Measurements from ENCODE around the gene MYB. TPM values are rescaled to one million over a fixed set of nuclear protein-coding genes. Genes with fewer than 3 reads are reported as not detected.

The MYB gene
- total RNA-seq, result 2.0 TPM
- long read RNA-seq, partial matches to known transcripts, result 0 of 1 reads
- long read RNA-seq, other reads (novel, unspliced or antisense), result 0 of 1 reads

DNA sequence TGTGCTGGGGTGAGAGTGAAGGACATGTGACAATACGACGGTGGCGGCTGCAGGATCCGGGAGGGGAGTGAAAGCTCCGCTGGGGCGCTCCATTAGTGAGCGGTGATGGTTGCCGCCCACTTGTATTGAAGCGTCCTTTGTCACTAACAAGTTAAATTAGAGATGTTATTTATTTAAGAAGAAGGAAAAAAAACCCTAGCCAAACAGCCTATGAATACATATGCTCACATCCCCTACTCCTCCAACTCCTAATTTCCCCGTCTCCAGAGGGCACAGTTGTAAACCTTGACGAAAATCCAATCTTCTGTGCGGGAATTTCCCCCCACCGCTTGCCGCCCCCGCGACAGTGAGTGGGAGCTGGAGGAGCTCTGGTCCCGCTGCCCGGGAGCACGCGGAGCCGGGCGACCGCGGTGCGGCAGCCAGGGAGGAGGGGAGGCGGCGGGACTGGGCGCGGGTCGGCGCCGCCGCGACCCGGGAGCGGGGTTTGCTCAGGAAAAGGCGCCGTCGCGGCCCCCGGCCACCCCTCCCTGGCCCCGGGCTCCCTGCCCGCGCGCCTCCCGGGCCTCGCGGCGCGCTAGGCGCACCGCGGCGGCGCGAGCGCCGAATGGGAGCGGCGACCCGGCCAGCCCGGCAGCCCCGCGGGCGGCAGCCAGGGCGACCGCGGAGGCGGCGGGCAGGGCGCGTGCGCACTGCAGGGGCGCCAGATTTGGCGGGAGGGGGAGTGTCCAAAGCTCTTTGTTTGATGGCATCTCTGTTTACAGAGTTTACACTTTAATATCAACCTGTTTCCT is at the start of gene MYB:
Gene MYB, plus strand, starts transcription at position 767 of the 791 bp plus-strand sequence. CDS start 206 bp downstream, outside the sequence.
- H3K27ac ChIP-seq, result no peak within 1 kb of the TSS
- intact Hi-C loops (cut with DNase I), result no loop called here

DNA sequence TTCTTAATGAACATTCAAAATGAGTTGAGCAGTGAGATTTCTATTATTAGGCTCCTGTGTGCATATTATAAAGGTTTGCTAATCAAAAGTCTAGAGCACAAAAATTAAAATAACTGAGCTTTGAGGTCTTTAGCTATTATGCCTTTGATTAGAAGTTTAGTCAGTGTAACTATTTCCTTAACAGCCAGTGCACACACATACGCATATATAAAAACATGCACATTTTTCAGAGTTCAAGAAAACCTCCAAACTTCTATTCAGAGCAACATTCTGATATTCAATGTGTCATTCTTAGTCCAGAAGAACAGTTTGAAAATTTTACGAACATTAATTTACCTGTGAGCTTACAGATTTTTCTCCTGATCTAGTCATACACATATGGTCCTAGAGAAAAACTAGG is 48.3 kb upstream of the MYB start:
- Histone ChIP-seq H3K27ac (no peak overlapping the region), H3K9me3 (no peaks in the 10 kb centered on the region), H3K36me3 (no peaks in the 10 kb centered on the region), H3K4me1 (no peaks in the 10 kb centered on the region), H3K4me3 (no peak overlapping the region), H3K27me3 (no peaks in the 10 kb centered on the region)
- TF ChIP-seq, protein P1, sequence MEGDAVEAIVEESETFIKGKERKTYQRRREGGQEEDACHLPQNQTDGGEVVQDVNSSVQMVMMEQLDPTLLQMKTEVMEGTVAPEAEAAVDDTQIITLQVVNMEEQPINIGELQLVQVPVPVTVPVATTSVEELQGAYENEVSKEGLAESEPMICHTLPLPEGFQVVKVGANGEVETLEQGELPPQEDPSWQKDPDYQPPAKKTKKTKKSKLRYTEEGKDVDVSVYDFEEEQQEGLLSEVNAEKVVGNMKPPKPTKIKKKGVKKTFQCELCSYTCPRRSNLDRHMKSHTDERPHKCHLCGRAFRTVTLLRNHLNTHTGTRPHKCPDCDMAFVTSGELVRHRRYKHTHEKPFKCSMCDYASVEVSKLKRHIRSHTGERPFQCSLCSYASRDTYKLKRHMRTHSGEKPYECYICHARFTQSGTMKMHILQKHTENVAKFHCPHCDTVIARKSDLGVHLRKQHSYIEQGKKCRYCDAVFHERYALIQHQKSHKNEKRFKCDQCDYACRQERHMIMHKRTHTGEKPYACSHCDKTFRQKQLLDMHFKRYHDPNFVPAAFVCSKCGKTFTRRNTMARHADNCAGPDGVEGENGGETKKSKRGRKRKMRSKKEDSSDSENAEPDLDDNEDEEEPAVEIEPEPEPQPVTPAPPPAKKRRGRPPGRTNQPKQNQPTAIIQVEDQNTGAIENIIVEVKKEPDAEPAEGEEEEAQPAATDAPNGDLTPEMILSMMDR (IDR thresholded peaks at IDR 0.05), result no peak
- intact Hi-C loops (cut with DNase I), result no loop called here
- no peak for DNase-seq
- no peak for ATAC-seq

More for the DNA sequence above, at the start of gene MYB:
- DNase-seq (peak; percentile 80), ATAC-seq (peak; percentile 78)
- Histone ChIP-seq H3K4me3 (peak within 1 kb of the TSS; percentile 63), H3K27me3 (peaks cover 31% of the 10 kb centered on the region), H3K4me1 (peaks cover 25% of the 10 kb centered on the region), H3K36me3 (no peaks in the 10 kb centered on the region), H3K9me3 (no peaks in the 10 kb centered on the region)
- TF ChIP-seq, protein P1 (IDR thresholded peaks at IDR 0.05), result no peak

- ATAC-seq (no peak), DNase-seq (no peak)
- TF ChIP-seq, protein P1 (IDR thresholded peaks at IDR 0.05), result no peak
- Histone ChIP-seq H3K4me3 (no peak overlapping the region), H3K9me3 (no peaks in the 10 kb centered on the region), H3K36me3 (no peaks in the 10 kb centered on the region), H3K4me1 (no peaks in the 10 kb centered on the region), H3K27me3 (no peaks in the 10 kb centered on the region), H3K27ac (no peak overlapping the region)
- intact Hi-C loops (cut with DNase I), result no loop called here
Measured at GRCh38 chr6:135135835-135136234, 45.3 kb upstream of the MYB start.

GRCh38 chr6:135137826-135138225 is 43.3 kb upstream of the MYB start:
- intact Hi-C loops (cut with DNase I), result no loop called here

GRCh38 chr6:135141182-135141581 is 39.9 kb upstream of the MYB start:
- TF ChIP-seq, protein P1 (IDR thresholded peaks at IDR 0.05), result no peak
- no peak overlapping the region for H3K4me3 ChIP-seq
- ATAC-seq, result no peak
- no peaks in the 10 kb centered on the region for H3K36me3 ChIP-seq
- H3K4me1 ChIP-seq, result no peaks in the 10 kb centered on the region
- DNase-seq, result no peak
- no peaks in the 10 kb centered on the region for H3K9me3 ChIP-seq
- H3K27ac ChIP-seq, result no peak overlapping the region
- H3K27me3 ChIP-seq, result no peaks in the 10 kb centered on the region
- intact Hi-C loops (cut with DNase I), result no loop called here

More at GRCh38 chr6:135137826-135138225, 43.3 kb upstream of the MYB start:
- TF ChIP-seq, protein P1 (IDR thresholded peaks at IDR 0.05), result no peak
- ATAC-seq, result no peak
- Histone ChIP-seq H3K36me3 (no peaks in the 10 kb centered on the region), H3K4me1 (no peaks in the 10 kb centered on the region), H3K9me3 (no peaks in the 10 kb centered on the region), H3K4me3 (no peak overlapping the region), H3K27ac (no peak overlapping the region), H3K27me3 (no peaks in the 10 kb centered on the region)
- DNase-seq, result no peak

Measured in upper lobe of right lung (tissue), 1 donor.